GM21528 (cell line): ENCODE measurements around the gene FNDC1.
"Not testable (repeated sequence)": the region's sequence is repeated elsewhere in the genome, so short reads cannot be mapped to it uniquely, and the experiment has no call there.

Experiments
- ATAC-seq: cut with Tn5 transposase; IDR thresholded peaks from one replicate; pipeline ENCODE4 v1.9.1; 2021; ENCODE audit warnings: mild to moderate bottlenecking, moderate library complexity; ENCODE audit not compliant: unreplicated experiment, low FRiP score

FNDC1 gene

DNA sequence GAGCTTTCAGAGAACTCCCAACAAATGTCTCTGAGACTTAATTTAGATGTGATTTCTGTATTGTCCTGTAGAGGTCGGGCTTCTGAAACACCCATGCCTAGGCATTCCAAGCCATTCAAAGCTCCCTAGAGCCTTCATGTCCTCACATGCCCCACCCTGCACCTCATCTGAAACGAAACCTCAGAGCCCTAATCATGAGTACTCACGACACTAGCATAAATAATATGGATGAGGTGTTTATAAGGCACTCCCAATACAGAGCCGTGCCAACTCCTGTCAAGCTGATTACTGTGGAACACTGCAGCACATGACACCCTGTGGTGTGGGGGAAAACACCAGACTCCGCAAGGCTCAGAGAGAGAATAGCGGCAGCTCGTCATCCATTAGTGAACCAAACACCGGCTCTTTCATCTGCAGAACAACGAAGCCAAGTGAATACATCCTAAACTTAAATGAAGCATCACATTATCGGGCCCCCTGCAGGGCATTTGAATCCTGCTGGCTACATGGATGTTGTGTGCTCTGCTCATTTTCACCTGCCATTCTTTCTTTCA, 83.8 kb downstream of the FNDC1 start:
- peak; percentile 70 for ATAC-seq

DNA sequence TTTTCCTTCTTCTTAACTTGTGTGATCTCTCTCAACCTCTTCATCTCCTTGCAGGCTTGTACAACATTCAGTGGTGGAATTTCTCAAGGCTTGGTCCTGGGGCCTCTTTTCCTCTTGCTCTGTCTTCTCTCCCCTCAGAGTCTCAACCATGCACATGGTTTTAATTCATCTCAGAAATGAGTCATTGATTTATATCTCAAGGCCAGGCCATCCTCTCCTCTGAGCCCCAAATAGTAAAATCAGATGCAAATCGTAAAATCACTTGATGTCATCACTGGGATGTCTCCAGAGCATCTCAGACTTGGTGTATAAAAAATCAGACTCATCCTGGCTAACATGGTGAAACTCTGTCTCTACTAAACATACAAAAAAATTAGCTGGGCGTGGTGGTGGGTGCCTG, 85.0 kb downstream of the FNDC1 start:
- no peak for ATAC-seq

DNA sequence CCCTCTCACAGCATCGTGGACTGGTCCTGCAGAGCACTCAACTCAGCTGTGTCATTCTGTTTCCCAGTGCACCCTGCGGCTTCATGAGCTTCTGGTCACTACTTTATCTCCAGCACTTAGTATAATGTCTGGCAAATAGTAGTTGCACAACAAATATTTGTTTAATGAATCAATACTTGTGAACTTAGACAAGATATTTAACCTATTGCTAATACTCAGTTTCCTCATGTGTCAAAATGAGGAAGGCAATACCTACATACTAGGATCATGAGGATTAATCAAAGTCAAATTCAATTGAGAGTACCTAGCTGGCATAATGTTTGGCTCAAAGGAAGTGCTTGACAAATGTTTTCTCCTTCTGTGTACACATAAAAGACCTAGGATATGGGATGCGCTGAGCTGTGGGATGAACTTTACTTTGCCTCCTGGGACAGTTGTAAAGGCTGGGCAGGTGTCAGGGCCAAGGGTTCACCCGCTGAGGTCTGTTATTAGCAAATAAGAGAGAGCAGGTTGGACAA, 86.3 kb downstream of the FNDC1 start:
- ATAC-seq = no peak

DNA sequence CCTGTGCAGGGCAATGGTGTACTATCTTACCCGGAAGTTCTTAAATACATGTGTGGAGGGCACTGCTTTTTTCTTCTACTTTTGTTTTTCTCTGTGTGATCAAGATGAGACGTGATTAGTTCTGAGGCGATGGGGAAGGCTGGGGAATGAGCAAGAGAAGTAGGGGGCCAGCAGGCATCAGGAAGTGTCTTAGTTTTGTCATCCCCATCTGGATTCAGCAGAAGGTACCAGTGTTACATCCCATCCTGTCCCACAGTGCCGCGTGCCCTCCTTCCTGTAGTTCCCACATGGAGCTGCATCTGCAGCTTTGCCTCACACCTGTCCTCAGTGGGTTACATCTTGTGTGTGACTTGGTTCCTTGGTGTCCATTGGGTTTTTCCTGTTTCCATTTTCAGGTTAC, 86.9 kb downstream of the FNDC1 start:
- no peak for ATAC-seq

DNA sequence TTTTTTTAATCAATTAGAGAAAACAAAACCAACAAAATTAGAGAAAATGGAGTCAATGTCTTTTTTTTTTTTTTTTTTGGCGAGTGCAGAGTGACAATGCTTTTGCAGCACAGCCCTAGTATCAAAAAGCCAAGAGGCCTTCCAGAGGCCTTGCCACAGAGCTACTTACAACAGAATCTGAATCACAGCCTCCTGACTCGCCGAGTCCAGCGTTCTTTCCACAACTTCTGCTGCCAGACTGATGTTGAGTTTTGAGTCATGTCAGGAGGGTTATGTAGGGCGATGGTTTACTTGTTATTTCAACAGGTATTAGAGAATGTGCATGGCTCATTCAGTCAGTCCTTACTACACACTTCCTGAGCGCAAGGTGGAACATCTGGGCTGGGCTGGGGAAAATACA, 88.6 kb downstream of the FNDC1 start:
- ATAC-seq = no peak

DNA sequence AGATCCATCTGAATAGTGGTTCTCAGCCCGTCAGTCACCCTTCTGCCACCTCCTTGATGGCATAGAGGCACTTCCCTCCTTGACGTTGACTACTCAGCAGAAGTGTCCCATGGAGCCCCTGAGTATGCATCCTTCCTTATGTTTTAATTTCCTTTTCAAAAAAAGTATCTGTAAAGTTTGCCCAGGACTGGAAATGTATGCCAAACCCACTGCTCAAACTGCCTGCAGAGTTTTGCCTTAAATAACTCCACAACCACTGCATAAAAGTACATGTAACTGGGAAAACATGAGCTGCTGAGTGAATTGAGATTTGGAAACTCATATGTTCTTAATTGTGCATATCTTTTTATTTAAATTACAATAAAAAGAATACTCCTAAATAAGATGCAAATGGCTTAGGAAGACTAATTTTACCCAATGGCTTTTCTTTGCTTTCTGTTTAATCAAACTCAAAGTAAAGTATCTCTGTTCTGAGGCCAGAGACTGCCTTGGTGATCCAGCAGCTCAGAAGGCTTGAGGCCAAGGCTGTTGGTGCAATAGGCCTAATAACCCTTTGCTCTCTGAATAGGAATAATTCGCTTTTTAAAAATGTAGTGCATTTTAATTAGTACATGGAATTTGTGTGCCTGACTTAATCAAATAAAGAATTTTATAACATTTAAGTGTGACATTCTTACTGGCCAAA, 90.4 kb downstream of the FNDC1 start:
- no peak for ATAC-seq

DNA sequence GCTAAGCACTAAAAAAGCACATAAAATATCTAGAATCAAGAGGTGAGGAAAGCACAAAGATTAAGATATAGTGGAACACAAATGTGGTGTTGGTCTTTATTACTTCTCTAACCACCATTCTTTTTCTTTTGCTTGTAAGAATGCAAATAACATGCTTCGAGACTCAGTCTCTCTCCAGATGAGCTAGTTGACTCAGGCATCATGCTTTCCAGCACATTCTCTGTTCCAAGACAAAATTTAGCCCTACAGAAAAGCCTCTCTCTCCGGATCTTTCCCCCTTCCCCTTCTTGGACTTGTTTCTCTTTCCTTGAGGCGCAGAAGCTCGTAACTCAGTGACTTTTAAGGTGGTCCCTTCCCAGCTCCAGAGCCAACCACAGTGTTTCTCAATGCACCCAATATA, 91.0 kb downstream of the FNDC1 start:
- no peak for ATAC-seq

DNA sequence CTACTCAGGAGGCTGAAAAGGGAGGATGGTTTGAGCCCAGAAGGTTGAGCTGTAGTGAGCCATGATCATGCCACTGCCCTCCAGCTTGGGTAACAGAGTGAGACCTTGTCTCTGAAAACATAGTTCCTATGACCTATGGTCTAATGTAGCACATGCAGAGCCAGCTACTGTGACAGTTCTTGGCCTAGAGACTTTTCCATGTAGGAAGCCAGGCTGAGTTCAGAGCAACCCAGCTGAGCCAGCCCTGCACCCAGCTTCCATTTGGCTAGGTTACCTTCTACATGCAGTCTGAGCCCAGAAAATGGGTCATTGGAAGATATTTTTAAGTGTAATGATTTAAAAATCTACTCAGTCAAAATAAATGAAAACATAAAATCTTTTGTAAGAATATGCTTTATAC, 92.8 kb downstream of the FNDC1 start:
- no peak for ATAC-seq

DNA sequence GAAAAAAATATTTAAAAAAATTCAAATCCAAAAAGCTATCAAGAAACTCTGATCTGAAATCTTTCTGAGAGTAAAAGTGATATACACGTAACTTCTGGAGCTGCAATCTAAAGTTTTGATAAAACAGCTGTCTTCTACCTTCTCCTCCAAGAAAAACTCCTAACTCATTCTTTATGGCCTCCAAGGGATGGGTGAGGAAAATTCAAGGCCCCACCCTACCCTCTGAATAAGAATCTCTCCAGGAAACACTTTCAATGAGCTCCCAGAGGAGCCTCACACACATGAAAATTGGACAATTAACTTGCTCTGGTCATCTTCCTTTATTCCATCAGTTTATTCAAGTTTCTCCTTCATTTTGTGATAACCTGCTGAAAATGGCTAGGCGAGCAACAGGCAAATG, 93.4 kb downstream of the FNDC1 start:
- ATAC-seq = no peak

DNA sequence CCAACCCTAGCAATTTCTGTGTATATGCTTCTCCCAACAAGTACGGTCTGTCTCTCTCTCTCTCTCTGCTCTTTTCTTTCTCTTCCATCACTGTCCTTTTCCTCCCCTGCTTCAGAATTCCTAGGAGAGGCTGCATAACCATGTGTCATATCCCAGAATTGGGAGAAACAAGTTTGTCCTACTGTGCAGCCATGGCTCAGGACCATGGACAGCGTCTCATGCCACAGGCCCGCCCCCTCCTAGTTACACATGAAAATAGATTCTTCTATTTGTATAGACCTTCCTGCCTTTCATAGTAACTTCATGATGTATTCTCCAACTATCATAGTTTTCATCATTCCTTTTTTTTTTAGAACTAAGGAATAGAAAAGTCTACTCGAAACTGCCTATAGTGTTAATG, 98.0 kb downstream of the FNDC1 start:
- ATAC-seq = no peak

DNA sequence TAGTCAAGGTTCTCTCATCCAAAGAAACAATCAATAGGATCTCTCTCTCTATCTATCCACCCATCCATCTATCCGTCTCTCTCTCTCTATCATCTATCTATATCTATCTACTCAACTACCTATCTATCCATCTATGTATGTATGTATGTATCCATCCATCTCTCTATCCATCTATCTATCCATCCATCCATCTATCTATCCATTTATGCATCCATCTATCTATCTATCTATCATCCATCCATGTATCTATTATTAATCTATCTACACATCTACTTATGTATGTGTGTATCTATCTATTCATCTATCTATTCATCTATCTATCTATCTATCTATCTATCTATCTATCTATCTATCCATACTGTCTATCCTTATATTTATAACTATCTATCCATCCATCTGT, 99.3 kb downstream of the FNDC1 start:
- no peak for ATAC-seq

DNA sequence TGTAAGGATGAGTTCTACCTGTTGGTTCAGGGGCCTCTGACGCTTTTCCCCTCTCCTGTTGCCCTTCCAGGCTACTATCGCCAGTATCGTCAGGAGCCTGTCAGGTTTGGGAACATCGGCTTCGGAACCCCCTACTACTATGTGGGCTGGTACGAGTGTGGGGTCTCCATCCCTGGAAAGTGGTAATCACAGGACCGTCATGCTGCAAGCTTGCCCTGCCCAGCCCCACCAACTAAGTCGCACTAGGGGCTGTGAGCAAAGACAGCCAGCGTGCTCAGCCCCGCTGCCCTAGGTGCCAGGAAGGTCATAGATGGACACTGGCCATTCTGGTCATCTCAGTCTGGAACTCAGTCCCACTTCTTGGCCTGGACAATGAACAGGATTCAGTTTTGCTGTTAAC, 102.1 kb downstream of the FNDC1 start:
- ATAC-seq = no peak

DNA sequence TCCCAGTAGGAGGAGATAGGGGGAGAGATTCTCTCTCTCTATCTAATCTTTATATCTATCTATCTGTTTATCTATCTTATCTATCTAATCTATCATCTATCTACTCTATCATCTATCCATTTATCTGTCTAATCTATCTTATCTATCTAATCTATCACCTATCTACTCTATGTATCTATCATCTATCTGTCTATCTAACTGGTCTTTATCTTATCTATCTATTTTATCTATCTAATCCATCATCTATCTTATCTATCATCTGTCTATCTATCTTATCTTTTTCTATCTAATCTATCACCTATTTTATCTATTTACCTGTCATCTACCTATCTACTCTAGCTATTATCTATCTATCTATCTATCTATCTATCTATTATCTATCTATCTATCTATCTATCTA, 109.4 kb downstream of the FNDC1 start:
- ATAC-seq = no peak

DNA sequence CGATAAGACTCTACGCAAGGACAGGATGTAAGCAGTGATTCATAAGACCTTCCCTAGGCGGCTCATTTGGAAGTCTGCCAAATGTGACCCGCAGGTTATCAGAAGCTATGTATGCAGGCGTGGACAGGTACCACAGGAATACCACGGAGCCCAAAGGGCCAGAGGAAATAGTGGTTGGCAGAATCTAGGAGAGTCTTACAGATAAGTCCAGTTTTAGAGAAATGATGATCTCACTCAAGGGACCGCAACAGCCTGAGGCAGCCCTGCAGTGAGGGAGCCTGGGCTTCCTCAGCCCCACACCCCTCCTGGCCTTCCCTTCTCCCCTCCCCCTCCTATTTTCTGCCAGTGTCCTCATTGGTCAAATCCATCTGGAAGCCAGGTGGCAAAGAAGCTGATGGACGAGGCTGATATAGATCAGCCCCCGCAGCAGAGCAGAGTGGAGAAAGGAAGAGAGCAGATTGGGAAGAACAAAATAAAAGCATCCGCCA, 110.6 kb downstream of the FNDC1 start:
- ATAC-seq = no peak

DNA sequence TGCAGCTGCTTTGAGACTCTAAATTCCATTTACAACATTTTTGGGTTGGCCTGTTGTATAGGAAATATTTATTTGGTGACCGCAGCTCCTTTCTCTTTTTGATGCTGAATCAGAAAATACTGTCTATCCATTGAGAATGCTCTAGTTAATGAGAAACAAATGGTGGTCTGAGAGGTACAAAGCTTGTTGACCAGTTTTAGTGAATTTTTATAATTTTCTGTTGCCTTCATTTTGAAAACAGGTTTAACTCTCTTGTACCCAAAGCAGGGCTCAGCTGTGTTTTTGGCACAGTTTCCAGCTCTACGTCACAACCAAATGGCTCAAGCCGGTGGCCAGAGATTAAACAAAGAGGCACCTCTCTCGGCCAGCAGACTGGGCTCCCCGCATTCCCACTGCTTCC, 113.2 kb downstream of the FNDC1 start:
- no peak for ATAC-seq

DNA sequence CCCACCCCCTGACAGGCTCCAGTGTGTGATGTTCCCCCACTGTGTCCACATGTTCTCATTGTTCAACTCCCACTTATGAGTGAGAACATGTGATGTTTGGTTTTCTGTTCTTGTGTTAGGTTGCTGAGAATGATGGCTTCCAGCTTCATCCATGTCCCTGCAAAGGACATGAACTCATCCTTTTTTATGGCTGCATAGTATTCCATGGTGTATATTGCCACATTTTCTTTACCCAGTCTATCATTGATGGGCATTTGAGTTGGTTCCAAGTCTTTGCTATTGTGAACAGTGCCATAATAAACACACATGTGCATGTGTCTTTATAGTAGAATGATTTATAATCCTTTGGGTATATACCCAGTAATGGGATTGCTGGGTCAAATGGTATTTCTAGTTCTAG, 115.5 kb downstream of the FNDC1 start:
- ATAC-seq = not testable (repeated sequence)

DNA sequence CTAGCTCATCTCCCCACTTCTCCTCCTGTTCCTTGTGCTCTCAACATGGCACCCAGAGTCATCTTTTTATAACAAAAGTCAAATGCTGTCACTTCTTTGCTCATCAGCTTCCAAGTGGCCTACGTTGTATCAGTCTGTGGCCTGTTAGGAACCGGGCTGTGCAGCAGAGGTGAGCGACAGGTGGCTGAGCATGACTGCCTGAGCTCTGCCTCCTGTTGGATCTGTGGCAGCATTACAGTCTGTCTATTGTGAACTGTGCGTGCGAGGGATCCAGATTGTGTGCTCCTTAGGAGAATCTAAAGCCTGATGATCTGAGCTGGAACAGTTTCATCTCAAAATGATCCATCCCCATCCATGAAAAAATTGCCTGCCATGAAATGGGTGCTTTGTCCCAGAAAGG, 129.6 kb downstream of the FNDC1 start:
- ATAC-seq = no peak

DNA sequence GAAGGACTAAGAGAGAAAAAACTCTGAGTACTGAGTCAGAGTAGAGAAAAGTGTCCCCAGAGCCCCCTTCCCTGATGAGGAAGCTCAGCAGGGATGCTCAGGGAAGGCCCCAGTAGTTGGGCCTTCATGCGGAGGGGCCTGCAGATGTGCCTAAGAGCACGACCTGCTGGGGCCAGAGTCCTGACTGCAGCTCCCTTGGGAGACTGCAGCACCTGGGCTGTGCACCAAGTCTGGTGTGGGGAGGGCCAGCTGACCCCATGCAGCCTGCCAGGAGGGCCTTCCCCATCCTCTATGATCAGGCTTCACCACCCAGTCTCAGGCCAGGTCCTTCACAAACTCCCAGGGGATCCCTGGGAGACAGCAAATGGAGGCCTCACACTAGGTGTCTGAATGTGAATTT, 130.4 kb downstream of the FNDC1 start:
- ATAC-seq = no peak

DNA sequence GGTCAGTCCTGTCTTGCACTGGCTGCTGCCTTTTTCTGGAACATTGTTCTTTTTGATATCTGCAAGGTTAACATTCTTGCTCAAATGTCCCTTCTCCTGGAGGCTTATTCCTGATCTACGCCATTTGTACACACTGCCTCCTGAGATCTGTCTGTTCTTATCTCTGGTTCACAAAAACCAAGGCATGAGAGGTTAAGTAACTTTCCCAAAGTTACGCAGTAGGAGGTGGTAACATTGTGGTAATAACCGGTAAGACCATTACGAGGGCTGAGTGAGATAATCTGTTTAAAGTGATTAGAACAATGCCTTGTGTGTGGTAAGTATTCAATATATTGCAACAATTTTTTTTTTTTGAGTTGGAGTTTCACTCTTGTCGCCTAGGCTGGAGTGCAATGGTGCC, 132.1 kb downstream of the FNDC1 start:
- ATAC-seq = no peak

DNA sequence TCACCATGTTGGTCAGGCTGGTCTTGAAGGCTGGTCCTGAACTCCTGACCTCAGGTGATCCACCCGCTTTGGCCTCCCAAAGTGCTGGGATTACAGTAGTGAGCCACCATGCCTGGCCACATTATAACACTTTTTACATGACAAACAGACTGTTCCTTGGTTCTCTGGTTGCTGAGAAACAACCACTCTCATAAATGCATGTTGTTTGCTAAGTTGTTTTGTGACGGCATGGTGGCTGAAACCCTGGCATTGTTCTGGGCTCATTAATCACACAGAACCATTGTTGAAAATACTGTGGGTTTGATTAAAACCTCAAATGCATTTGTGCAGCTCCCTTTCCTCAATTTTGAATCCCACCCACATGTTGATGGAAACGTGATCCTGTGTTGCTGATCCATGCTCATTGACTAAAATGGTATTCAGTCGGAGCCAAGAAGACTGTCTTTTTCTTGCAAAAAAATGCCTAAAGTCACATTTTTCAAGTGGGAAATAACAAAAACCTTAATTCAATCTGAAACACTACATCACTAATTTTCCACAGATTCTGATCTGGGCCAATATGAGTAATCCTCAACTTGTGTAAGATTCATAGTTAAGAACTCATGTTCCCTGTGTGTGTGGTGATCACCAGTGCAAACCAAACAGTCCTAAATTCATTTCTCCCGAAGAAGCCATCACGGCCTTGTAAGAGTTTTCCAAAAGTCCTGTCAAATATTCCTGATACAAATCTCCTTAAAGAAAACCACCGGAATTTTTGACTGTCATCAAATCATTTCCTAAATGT, 132.8 kb downstream of the FNDC1 start:
- no peak for ATAC-seq

DNA sequence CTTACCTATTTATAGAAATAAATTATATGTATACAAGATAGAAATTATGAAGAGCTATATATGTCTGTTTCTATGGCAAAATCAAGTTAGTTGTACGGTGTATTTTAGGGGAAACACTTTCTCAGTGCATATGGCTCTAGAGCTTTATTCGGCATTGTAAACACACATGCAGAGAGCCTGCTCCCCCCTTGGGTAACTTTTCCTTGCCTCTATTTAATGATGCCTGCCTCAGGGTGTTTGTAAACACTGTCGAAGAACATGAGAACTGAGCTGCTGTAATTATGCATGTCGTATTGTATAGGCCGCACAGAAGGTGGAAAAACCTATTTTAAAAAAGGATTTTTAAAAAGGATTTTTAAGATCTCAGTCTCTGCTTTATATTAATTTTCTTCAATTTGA, 133.4 kb downstream of the FNDC1 start:
- no peak for ATAC-seq

DNA sequence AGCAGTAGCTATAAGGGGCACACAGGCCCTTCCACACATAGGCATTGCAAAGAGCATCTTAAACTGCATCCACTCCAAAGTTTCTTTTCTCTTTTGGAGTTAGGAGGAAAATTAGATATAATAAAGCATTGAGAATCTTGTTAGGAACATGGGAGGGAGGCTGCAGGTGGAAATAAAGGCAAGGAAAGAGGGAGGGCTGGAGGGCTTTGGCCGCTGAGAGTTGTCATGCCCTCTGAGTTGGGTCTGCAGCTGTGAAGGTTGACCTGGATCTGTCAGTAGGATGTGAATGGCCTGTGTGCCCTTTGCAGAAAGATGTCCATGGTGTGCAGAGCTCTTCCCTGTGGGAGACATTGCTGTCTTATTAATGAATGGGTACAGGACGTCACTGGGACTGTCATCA, 134.0 kb downstream of the FNDC1 start:
- no peak for ATAC-seq
